NCI-H2107 treated with DMSO at 0.1 percent for 48 hours (cell line): Measurements from ENCODE around the gene TDG.

ENCODE experiments used
- DNase-seq: peaks from one replicate; lab custom pipeline; 2025; ENCODE audit not compliant: unreplicated experiment; lab: John Stamatoyannopoulos, UW

Gene TDG

GRCh38 chr12:103960616-103961227 is 5.0 kb upstream of the TDG start:
- no peak for DNase-seq

- no peak for DNase-seq
Observed at GRCh38 chr12:103962493-103962892, 3.2 kb upstream of the TDG start.

GRCh38 chr12:103964805-103965204 is 867 bp upstream of the TDG start:
- no peak for DNase-seq

GRCh38 chr12:103965255-103965589 is 450 bp upstream of the TDG start:
- no peak for DNase-seq

- DNase-seq = no peak
Observed at GRCh38 chr12:103966736-103967135, 1.1 kb downstream of the TDG start.

- DNase-seq = no peak
Observed at GRCh38 chr12:103969391-103969790, 3.7 kb downstream of the TDG start.

- DNase-seq = no peak
Observed at GRCh38 chr12:103973909-103974308, 8.2 kb downstream of the TDG start.

GRCh38 chr12:103975368-103975767 is 9.7 kb downstream of the TDG start:
- no peak for DNase-seq

- no peak for DNase-seq
Observed at GRCh38 chr12:103978384-103978982, 12.8 kb downstream of the TDG start.

- no peak for DNase-seq
Observed at GRCh38 chr12:103986829-103987228, 21.2 kb downstream of the TDG start.

- DNase-seq = no peak
Observed at GRCh38 chr12:103994235-103994634, 28.6 kb downstream of the TDG start.

- no peak for DNase-seq
Observed at GRCh38 chr12:103996595-103996994, 30.9 kb downstream of the TDG start.

GRCh38 chr12:103997286-103997900 is 31.7 kb downstream of the TDG start:
- DNase-seq = no peak

- DNase-seq = no peak
Observed at GRCh38 chr12:103998976-103999375, 33.3 kb downstream of the TDG start.

- DNase-seq = no peak
Observed at GRCh38 chr12:104000807-104001434, 35.2 kb downstream of the TDG start.

GRCh38 chr12:104002686-104003085 is 37.0 kb downstream of the TDG start:
- no peak for DNase-seq

GRCh38 chr12:104003596-104003995 is 37.9 kb downstream of the TDG start:
- DNase-seq = no peak

GRCh38 chr12:104006929-104007328 is 41.3 kb downstream of the TDG start:
- DNase-seq = no peak

- no peak for DNase-seq
Observed at GRCh38 chr12:104010121-104010520, 44.4 kb downstream of the TDG start.

- no peak for DNase-seq
Observed at GRCh38 chr12:104010606-104011169, 45.0 kb downstream of the TDG start.

- no peak for DNase-seq
Observed at GRCh38 chr12:104011253-104011652, 45.6 kb downstream of the TDG start.

- DNase-seq = no peak
Observed at GRCh38 chr12:104012331-104012730, 46.7 kb downstream of the TDG start.
